GM23338 (cell line): ENCODE results near the gene HOXD9. TPM values are rescaled to one million over a fixed set of nuclear protein-coding genes. Genes with fewer than 3 reads are reported as not detected.

Experiments
- ATAC-seq: fragments of 200-7000 bp; cut with Tn5 transposase; 3 replicates; pipeline ENCODE4 v1.9.1; 2020
- DNase-seq: peaks from one replicate; pipeline ENCODE4 v3.0.0-alpha.2; 2015; ENCODE audit warnings: low spot score
- H2AFZ ChIP-seq: fragments of 200-600 bp; sonication (generic); 2 replicates; pipeline ENCODE4 v1.8.0; 2016; ENCODE audit warnings: antibody characterized with exemption, mild to moderate bottlenecking, moderate library complexity
- H3F3A ChIP-seq: fragments of 200-600 bp; sonication (generic); replicated peaks from 2 replicates; pipeline ENCODE4 v1.8.0; 2017; ENCODE audit warnings: antibody characterized with exemption, mixed run types, low read depth
- H3K27ac ChIP-seq: fragments of 200-600 bp; sonication (generic); 2 replicates; pipeline ENCODE4 v1.6.1; 2016; ENCODE audit warnings: low read depth
- H3K27me3 ChIP-seq: fragments of 200-600 bp; sonication (generic); 2 replicates; pipeline ENCODE4 v1.8.0; 2016; ENCODE audit warnings: mild to moderate bottlenecking, mixed run types, moderate library complexity; ENCODE audit not compliant: insufficient read depth
- H3K36me3 ChIP-seq: fragments of 200-600 bp; sonication (generic); 2 replicates; pipeline ENCODE4 v1.8.0; 2016; ENCODE audit warnings: mild to moderate bottlenecking; ENCODE audit not compliant: insufficient read depth
- H3K4me1 ChIP-seq: fragments of 200-600 bp; sonication (generic); 2 replicates; pipeline ENCODE4 v1.8.0; 2016; ENCODE audit warnings: mild to moderate bottlenecking, moderate library complexity; ENCODE audit not compliant: insufficient read depth
- H3K4me2 ChIP-seq: fragments of 200-600 bp; sonication (generic); 2 replicates; pipeline ENCODE4 v1.7.1; 2017; ENCODE audit warnings: mixed run types
- H3K4me3 ChIP-seq: fragments of 200-600 bp; sonication (generic); 2 replicates; pipeline ENCODE4 v1.6.1; 2016; ENCODE audit warnings: mixed run types
- H3K79me2 ChIP-seq: fragments of 200-600 bp; sonication (generic); replicated peaks from 2 replicates; pipeline ENCODE4 v1.8.0; 2017; ENCODE audit warnings: mild to moderate bottlenecking; ENCODE audit not compliant: insufficient read depth
- H3K9me2 ChIP-seq: fragments of 200-600 bp; sonication (generic); 2 replicates; pipeline ENCODE4 v1.8.0; 2017; ENCODE audit not compliant: insufficient read depth
- H4K20me1 ChIP-seq: fragments of 200-600 bp; sonication (generic); replicated peaks from 2 replicates; pipeline ENCODE4 v1.8.0; 2017; ENCODE audit warnings: mild to moderate bottlenecking; ENCODE audit not compliant: insufficient read depth
- H3K27ac Mint-ChIP-seq: 2 replicates; pipeline ENCODE4 v1.8.0; 2020; ENCODE audit warnings: inconsistent platforms, mild to moderate bottlenecking, moderate library complexity, mixed read lengths
- H3K27me3 Mint-ChIP-seq: 3 replicates; pipeline ENCODE4 v1.8.0; 2022; ENCODE audit warnings: low read depth, mild to moderate bottlenecking, moderate library complexity, mixed read lengths, inconsistent platforms; ENCODE audit not compliant: insufficient read depth, poor library complexity
- H3K36me3 Mint-ChIP-seq: 3 replicates; pipeline ENCODE4 v1.8.0; 2021; ENCODE audit warnings: low read depth, mild to moderate bottlenecking, inconsistent platforms, moderate library complexity, mixed read lengths
- H3K4me1 Mint-ChIP-seq: 3 replicates; pipeline ENCODE4 v1.8.0; 2020; ENCODE audit warnings: mild to moderate bottlenecking, inconsistent platforms, mixed read lengths
- H3K4me3 Mint-ChIP-seq: 3 replicates; pipeline ENCODE4 v1.8.0; 2021; ENCODE audit warnings: moderate library complexity, mild to moderate bottlenecking, inconsistent platforms, mixed read lengths
- H3K9me3 Mint-ChIP-seq: 3 replicates; pipeline ENCODE4 v1.8.0; 2020; ENCODE audit warnings: moderate library complexity, mild to moderate bottlenecking, inconsistent platforms, mixed read lengths
- CREB1 ChIP-seq: fragments of 250-450 bp; sonication (Bioruptor Pico); IDR thresholded peaks from 2 replicates; pipeline ENCODE4 v1.5.0; 2020; ENCODE audit warnings: low read depth, mild to moderate bottlenecking, moderate library complexity
- EZH2 ChIP-seq: fragments of 200-600 bp; sonication (generic); IDR thresholded peaks from one replicate; pipeline ENCODE4 v1.8.0; 2017; ENCODE audit warnings: antibody characterized with exemption, mild to moderate bottlenecking, low read depth; ENCODE audit not compliant: unreplicated experiment
- EZH2phosphoT487 ChIP-seq: fragments of 200-600 bp; sonication (generic); IDR thresholded peaks from one replicate; pipeline ENCODE4 v1.8.1; 2018; ENCODE audit warnings: antibody characterized with exemption; ENCODE audit not compliant: unreplicated experiment
- JUNB ChIP-seq: IDR thresholded peaks from one replicate; pipeline ENCODE4 v1.6.1; 2016; ENCODE audit warnings: antibody characterized with exemption; ENCODE audit not compliant: unreplicated experiment
- NANOG ChIP-seq: IDR thresholded peaks from 2 replicates; pipeline ENCODE4 v1.6.1; 2016; ENCODE audit warnings: antibody characterized with exemption, borderline replicate concordance
- POLR2AphosphoS5 ChIP-seq: IDR thresholded peaks from 2 replicates; pipeline ENCODE4 v1.6.1; 2016; ENCODE audit warnings: antibody characterized with exemption, low read depth
- STAT1 ChIP-seq: IDR thresholded peaks from one replicate; pipeline ENCODE4 v1.6.1; 2016; ENCODE audit warnings: antibody characterized with exemption; ENCODE audit not compliant: unreplicated experiment
- ZNF114 ChIP-seq: fragments of 250-450 bp; sonication (Bioruptor Pico); IDR thresholded peaks from 2 replicates; pipeline ENCODE4 v1.5.0; 2020; ENCODE audit warnings: mild to moderate bottlenecking, moderate library complexity
- ZNF331 ChIP-seq: fragments of 250-450 bp; sonication (Bioruptor Pico); IDR thresholded peaks from 2 replicates; pipeline ENCODE4 v1.5.0; 2020; ENCODE audit warnings: low read depth, mild to moderate bottlenecking, moderate library complexity
- polyA plus RNA-seq: library from polyadenylated mRNA; unstranded; fragments of >200 nt; fragmentation: Nextera tagmentation; extraction: Ambion mirVana; gene quantifications from 2 replicates; pipeline ENCODE4 v1.2.1, GENCODE V29; 2016
- total RNA-seq: library from RNA; depleted of rRNA; stranded (reverse); fragments of >200 nt; shearing (Covaris generic); gene quantifications from 2 replicates; pipeline ENCODE4 v1.2.3, GENCODE V29; 2014
- TF ChIP-seq, protein P1 (sequence below): IDR thresholded peaks from one replicate; pipeline ENCODE4 v1.6.1; 2018; ENCODE audit warnings: antibody characterized with exemption; ENCODE audit not compliant: unreplicated experiment
- TF ChIP-seq, protein P2 (sequence below): fragments of 250-450 bp; sonication (Bioruptor Pico); IDR thresholded peaks from 2 replicates; pipeline ENCODE4 v1.5.0; 2020; ENCODE audit warnings: mild to moderate bottlenecking, moderate library complexity
- TF ChIP-seq, protein P3 (sequence below), 2 experiments: fragments of 200-600 bp in 1 of 2; sonication (generic) in 1 of 2; conservative IDR thresholded peaks; 2 replicates each; pipeline versions ENCODE4 v1.5.1 to v1.6.1; 2016 to 2017; ENCODE audit warnings: antibody characterized with exemption in 2 of 2, low read depth in 2 of 2, mild to moderate bottlenecking in 2 of 2, moderate library complexity in 1 of 2
- TF ChIP-seq, protein P4 (sequence below): IDR thresholded peaks from 2 replicates; pipeline ENCODE4 v1.6.1; 2016; ENCODE audit warnings: antibody characterized with exemption

Gene HOXD9
- total and polyA plus RNA-seq, 2 experiments from 2014 or later, result not detected

DNA sequence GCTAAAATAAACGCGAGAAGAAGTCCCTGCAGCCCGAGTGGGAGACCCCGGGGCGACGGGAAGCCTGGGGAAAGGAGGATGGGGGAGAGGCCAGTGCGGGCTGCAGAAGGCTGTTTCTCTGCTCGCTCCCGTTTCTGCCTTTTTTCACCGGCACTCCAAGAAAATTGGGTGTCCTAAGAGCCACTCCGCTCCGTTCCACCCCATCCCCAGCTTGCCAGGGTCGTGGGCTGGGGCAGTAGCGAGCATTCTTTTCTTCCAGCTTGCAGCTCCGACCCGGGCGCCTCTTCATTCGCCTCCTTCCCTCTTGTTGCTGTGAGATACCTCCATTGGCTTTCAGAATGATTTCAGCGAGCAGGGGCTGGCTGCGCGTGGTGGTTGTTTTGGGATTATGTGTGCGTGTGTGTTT is 35.7 kb downstream of the HOXD9 start:
- H3K9me3 Mint-ChIP-seq, result peaks cover 3% of the 10 kb centered on the region; the same call in 2 of the 3 replicates
- ATAC-seq (no peak), DNase-seq (peak; percentile 33)
- H3K4me1 Mint-ChIP-seq, result peaks cover 35% of the 10 kb centered on the region
- Histone ChIP-seq H3K9me2 (no peaks in the 10 kb centered on the region), H3K4me2 (no peak overlapping the region), H3F3A (peaks cover 30% of the 10 kb centered on the region), H3K36me3 (no peaks in the 10 kb centered on the region), H3K4me3 (no peak overlapping the region), H3K27me3 (peaks cover 100% of the 10 kb centered on the region), H2AFZ (no peak overlapping the region), H3K4me1 (peaks cover 52% of the 10 kb centered on the region), H4K20me1 (peaks cover 52% of the 10 kb centered on the region), H3K79me2 (no peaks in the 10 kb centered on the region), H3K27ac (no peak overlapping the region)
- H3K36me3 Mint-ChIP-seq, result no peaks in the 10 kb centered on the region
- peaks cover 99% of the 10 kb centered on the region for H3K27me3 Mint-ChIP-seq
- TF ChIP-seq, protein P1, sequence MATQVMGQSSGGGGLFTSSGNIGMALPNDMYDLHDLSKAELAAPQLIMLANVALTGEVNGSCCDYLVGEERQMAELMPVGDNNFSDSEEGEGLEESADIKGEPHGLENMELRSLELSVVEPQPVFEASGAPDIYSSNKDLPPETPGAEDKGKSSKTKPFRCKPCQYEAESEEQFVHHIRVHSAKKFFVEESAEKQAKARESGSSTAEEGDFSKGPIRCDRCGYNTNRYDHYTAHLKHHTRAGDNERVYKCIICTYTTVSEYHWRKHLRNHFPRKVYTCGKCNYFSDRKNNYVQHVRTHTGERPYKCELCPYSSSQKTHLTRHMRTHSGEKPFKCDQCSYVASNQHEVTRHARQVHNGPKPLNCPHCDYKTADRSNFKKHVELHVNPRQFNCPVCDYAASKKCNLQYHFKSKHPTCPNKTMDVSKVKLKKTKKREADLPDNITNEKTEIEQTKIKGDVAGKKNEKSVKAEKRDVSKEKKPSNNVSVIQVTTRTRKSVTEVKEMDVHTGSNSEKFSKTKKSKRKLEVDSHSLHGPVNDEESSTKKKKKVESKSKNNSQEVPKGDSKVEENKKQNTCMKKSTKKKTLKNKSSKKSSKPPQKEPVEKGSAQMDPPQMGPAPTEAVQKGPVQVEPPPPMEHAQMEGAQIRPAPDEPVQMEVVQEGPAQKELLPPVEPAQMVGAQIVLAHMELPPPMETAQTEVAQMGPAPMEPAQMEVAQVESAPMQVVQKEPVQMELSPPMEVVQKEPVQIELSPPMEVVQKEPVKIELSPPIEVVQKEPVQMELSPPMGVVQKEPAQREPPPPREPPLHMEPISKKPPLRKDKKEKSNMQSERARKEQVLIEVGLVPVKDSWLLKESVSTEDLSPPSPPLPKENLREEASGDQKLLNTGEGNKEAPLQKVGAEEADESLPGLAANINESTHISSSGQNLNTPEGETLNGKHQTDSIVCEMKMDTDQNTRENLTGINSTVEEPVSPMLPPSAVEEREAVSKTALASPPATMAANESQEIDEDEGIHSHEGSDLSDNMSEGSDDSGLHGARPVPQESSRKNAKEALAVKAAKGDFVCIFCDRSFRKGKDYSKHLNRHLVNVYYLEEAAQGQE, result no peak
- TF ChIP-seq NANOG, result no peak
- TF ChIP-seq ZNF331 (CRISPR knock-in tag), result no peak
- TF ChIP-seq POLR2AphosphoS5, result no peak
- TF ChIP-seq ZNF114 (CRISPR knock-in tag), result no peak
- no peak for TF ChIP-seq JUNB
- TF ChIP-seq EZH2phosphoT487, result peak; percentile 84
- no peak for TF ChIP-seq STAT1
- TF ChIP-seq EZH2, result peak; percentile 99
- no peak for TF ChIP-seq CREB1 (CRISPR knock-in tag)
- TF ChIP-seq, protein P2, sequence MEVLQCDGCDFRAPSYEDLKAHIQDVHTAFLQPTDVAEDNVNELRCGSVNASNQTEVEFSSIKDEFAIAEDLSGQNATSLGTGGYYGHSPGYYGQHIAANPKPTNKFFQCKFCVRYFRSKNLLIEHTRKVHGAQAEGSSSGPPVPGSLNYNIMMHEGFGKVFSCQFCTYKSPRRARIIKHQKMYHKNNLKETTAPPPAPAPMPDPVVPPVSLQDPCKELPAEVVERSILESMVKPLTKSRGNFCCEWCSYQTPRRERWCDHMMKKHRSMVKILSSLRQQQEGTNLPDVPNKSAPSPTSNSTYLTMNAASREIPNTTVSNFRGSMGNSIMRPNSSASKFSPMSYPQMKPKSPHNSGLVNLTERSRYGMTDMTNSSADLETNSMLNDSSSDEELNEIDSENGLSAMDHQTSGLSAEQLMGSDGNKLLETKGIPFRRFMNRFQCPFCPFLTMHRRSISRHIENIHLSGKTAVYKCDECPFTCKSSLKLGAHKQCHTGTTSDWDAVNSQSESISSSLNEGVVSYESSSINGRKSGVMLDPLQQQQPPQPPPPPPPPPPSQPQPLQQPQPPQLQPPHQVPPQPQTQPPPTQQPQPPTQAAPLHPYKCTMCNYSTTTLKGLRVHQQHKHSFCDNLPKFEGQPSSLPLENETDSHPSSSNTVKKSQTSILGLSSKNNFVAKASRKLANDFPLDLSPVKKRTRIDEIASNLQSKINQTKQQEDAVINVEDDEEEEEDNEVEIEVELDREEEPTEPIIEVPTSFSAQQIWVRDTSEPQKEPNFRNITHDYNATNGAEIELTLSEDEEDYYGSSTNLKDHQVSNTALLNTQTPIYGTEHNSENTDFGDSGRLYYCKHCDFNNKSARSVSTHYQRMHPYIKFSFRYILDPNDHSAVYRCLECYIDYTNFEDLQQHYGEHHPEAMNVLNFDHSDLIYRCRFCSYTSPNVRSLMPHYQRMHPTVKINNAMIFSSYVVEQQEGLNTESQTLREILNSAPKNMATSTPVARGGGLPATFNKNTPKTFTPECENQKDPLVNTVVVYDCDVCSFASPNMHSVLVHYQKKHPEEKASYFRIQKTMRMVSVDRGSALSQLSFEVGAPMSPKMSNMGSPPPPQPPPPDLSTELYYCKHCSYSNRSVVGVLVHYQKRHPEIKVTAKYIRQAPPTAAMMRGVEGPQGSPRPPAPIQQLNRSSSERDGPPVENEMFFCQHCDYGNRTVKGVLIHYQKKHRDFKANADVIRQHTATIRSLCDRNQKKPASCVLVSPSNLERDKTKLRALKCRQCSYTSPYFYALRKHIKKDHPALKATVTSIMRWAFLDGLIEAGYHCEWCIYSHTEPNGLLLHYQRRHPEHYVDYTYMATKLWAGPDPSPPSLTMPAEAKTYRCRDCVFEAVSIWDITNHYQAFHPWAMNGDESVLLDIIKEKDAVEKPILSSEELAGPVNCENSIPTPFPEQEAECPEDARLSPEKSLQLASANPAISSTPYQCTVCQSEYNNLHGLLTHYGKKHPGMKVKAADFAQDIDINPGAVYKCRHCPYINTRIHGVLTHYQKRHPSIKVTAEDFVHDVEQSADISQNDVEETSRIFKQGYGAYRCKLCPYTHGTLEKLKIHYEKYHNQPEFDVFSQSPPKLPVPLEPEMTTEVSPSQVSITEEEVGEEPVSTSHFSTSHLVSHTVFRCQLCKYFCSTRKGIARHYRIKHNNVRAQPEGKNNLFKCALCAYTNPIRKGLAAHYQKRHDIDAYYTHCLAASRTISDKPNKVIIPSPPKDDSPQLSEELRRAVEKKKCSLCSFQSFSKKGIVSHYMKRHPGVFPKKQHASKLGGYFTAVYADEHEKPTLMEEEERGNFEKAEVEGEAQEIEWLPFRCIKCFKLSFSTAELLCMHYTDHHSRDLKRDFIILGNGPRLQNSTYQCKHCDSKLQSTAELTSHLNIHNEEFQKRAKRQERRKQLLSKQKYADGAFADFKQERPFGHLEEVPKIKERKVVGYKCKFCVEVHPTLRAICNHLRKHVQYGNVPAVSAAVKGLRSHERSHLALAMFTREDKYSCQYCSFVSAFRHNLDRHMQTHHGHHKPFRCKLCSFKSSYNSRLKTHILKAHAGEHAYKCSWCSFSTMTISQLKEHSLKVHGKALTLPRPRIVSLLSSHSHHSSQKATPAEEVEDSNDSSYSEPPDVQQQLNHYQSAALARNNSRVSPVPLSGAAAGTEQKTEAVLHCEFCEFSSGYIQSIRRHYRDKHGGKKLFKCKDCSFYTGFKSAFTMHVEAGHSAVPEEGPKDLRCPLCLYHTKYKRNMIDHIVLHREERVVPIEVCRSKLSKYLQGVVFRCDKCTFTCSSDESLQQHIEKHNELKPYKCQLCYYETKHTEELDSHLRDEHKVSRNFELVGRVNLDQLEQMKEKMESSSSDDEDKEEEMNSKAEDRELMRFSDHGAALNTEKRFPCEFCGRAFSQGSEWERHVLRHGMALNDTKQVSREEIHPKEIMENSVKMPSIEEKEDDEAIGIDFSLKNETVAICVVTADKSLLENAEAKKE, result no peak
- TF ChIP-seq, protein P3, sequence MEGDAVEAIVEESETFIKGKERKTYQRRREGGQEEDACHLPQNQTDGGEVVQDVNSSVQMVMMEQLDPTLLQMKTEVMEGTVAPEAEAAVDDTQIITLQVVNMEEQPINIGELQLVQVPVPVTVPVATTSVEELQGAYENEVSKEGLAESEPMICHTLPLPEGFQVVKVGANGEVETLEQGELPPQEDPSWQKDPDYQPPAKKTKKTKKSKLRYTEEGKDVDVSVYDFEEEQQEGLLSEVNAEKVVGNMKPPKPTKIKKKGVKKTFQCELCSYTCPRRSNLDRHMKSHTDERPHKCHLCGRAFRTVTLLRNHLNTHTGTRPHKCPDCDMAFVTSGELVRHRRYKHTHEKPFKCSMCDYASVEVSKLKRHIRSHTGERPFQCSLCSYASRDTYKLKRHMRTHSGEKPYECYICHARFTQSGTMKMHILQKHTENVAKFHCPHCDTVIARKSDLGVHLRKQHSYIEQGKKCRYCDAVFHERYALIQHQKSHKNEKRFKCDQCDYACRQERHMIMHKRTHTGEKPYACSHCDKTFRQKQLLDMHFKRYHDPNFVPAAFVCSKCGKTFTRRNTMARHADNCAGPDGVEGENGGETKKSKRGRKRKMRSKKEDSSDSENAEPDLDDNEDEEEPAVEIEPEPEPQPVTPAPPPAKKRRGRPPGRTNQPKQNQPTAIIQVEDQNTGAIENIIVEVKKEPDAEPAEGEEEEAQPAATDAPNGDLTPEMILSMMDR (conservative IDR thresholded peaks at IDR 0.05; ENCODE audit: low read depth in 2 of 2), result no peak
- TF ChIP-seq, protein P4, sequence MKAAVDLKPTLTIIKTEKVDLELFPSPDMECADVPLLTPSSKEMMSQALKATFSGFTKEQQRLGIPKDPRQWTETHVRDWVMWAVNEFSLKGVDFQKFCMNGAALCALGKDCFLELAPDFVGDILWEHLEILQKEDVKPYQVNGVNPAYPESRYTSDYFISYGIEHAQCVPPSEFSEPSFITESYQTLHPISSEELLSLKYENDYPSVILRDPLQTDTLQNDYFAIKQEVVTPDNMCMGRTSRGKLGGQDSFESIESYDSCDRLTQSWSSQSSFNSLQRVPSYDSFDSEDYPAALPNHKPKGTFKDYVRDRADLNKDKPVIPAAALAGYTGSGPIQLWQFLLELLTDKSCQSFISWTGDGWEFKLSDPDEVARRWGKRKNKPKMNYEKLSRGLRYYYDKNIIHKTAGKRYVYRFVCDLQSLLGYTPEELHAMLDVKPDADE, result no peak
- H3K27ac Mint-ChIP-seq, result no peak overlapping the region
- H3K4me3 Mint-ChIP-seq, result peak overlapping the region; percentile 31; the same call in 1 of the 3 replicates
